AG09309 (cell line): ENCODE measurements around the gene ROBO3.

Experiments used
- DNase-seq: peaks from one replicate; pipeline ENCODE4 v3.0.0-alpha.2; 2010; ENCODE audit warnings: low read depth
- H3K4me3 ChIP-seq: 2 replicates; pipeline ENCODE4 v1.5.1; 2011; ENCODE audit warnings: mild to moderate bottlenecking, low read depth, low read length, moderate library complexity; ENCODE audit not compliant: control insufficient read depth
- TF ChIP-seq, protein P1 (sequence below): IDR thresholded peaks from 2 replicates; pipeline ENCODE4 v1.5.1; 2011; ENCODE audit warnings: mild to moderate bottlenecking, low read depth, low read length, inconsistent platforms; ENCODE audit not compliant: insufficient read depth, control insufficient read depth; ENCODE audit errors: missing control alignments

ROBO3 gene

GRCh38 chr11:124877910-124878758 is 12.9 kb downstream of the ROBO3 start:
- DNase-seq, result no peak
- H3K4me3 ChIP-seq, result no peak overlapping the region
- TF ChIP-seq, protein P1, sequence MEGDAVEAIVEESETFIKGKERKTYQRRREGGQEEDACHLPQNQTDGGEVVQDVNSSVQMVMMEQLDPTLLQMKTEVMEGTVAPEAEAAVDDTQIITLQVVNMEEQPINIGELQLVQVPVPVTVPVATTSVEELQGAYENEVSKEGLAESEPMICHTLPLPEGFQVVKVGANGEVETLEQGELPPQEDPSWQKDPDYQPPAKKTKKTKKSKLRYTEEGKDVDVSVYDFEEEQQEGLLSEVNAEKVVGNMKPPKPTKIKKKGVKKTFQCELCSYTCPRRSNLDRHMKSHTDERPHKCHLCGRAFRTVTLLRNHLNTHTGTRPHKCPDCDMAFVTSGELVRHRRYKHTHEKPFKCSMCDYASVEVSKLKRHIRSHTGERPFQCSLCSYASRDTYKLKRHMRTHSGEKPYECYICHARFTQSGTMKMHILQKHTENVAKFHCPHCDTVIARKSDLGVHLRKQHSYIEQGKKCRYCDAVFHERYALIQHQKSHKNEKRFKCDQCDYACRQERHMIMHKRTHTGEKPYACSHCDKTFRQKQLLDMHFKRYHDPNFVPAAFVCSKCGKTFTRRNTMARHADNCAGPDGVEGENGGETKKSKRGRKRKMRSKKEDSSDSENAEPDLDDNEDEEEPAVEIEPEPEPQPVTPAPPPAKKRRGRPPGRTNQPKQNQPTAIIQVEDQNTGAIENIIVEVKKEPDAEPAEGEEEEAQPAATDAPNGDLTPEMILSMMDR, result no peak

DNA sequence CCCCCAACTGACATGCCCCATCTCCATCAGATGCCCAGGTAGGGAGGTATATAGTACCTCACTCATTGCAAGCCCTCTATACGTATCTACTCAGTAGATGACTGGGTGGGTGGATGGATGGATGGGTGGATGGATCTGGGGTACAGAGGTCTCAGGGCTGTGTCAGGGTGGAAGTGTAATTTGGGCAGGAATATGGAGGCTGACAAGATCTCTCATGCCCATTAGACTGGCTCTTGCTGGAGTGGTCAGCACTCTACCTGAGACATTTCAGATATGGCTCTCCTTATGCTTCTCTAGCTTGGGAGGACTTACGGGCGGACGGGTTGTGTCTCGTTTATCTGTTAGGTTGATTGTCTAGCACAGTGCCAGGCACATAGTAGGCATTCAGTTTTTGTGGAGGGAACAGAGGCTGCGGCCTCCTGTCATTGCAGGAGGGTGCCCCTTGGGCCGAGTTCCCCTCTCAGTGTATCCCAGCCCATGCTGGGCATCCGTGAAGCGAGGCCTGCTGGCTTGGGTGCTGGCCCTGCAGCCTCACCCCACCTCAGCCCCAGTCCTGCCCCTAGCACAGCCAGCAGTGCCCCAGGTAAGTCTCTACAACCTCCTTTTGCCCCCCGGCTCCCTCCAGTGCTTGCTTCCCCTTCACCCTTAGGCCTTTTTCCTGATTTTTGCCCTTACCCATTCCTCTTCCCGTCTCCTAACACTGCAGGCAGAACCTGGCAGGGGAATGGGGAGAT is 13.7 kb downstream of the ROBO3 start:
- no peak overlapping the region for H3K4me3 ChIP-seq
- TF ChIP-seq, protein P1, result no peak
- no peak for DNase-seq

GRCh38 chr11:124879493-124880289 is 14.5 kb downstream of the ROBO3 start:
- H3K4me3 ChIP-seq, result no peak overlapping the region
- TF ChIP-seq, protein P1, result no peak
- DNase-seq, result no peak

DNA sequence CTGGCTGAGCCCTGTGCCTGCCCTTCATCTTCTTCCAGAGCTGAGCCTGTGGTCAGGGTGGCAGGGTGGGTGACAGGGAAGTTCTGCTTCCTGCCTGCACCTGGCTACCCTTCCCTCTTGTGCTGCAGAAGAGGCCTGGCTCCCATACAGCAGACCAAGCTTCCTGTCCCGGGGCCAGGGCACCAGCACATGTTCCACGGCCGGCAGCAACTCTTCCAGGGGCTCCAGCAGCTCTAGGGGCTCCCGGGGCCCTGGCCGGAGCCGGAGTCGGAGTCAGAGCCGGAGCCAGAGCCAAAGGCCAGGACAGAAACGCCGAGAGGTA is 15.0 kb downstream of the ROBO3 start:
- TF ChIP-seq, protein P1, result no peak
- no peak overlapping the region for H3K4me3 ChIP-seq
- no peak for DNase-seq

- H3K4me3 ChIP-seq, result no peak overlapping the region
- TF ChIP-seq, protein P1, result no peak
- DNase-seq, result no peak
Observed at GRCh38 chr11:124880958-124881357, 15.7 kb downstream of the ROBO3 start.

GRCh38 chr11:124882339-124883071 is 17.3 kb downstream of the ROBO3 start:
- TF ChIP-seq, protein P1, result no peak
- DNase-seq, result no peak
- H3K4me3 ChIP-seq, result no peak overlapping the region
